DOHH2 (cell line): ENCODE data around the gene EIPR1.

Source experiments
- H3F3A ChIP-seq: fragments of 200-600 bp; sonication (generic), shearing (Covaris generic); 2 replicates; pipeline ENCODE4 v1.6.0; 2016; ENCODE audit warnings: antibody characterized with exemption, mild to moderate bottlenecking; ENCODE audit not compliant: control insufficient read depth, insufficient read depth
- H3K27ac ChIP-seq: fragments of 200-600 bp; sonication (generic); 2 replicates; pipeline ENCODE4 v1.5.1; 2014; ENCODE audit warnings: low read depth, mild to moderate bottlenecking, low read length, moderate library complexity
- H3K27me3 ChIP-seq: fragments of 200-600 bp; sonication (generic); 2 replicates; pipeline ENCODE4 v1.6.1; 2014; ENCODE audit warnings: mild to moderate bottlenecking, low read length, mixed read lengths; ENCODE audit not compliant: control insufficient read depth
- H3K36me3 ChIP-seq: fragments of 200-600 bp; sonication (generic); 2 replicates; pipeline ENCODE4 v1.6.1; 2014; ENCODE audit warnings: mild to moderate bottlenecking, low read length, moderate library complexity, mixed read lengths; ENCODE audit not compliant: control insufficient read depth
- H3K4me1 ChIP-seq: fragments of 200-600 bp; sonication (generic); 2 replicates; pipeline ENCODE4 v1.6.1; 2014; ENCODE audit warnings: mild to moderate bottlenecking, low read length, mixed read lengths; ENCODE audit not compliant: control insufficient read depth
- H3K4me2 ChIP-seq: fragments of 200-600 bp; sonication (generic); 2 replicates; pipeline ENCODE4 v1.6.0; 2014; ENCODE audit warnings: mild to moderate bottlenecking, low read length, moderate library complexity
- H3K4me3 ChIP-seq: fragments of 200-600 bp; sonication (generic); 2 replicates; pipeline ENCODE4 v1.5.1; 2014; ENCODE audit warnings: mild to moderate bottlenecking, low read length, mixed read lengths
- H3K79me2 ChIP-seq: fragments of 200-600 bp; sonication (generic); 2 replicates; pipeline ENCODE4 v1.6.1; 2014; ENCODE audit warnings: mild to moderate bottlenecking, low read length, mixed read lengths; ENCODE audit not compliant: control insufficient read depth
- H3K9me2 ChIP-seq: fragments of 200-600 bp; sonication (generic); replicated peaks from 2 replicates; pipeline ENCODE4 v1.6.1; 2014; ENCODE audit warnings: mild to moderate bottlenecking, low read length, mixed read lengths; ENCODE audit not compliant: control insufficient read depth
- H3K9me3 ChIP-seq: fragments of 200-600 bp; sonication (generic); 2 replicates; pipeline ENCODE4 v1.6.1; 2014; ENCODE audit warnings: antibody characterized with exemption, low read length, mixed read lengths; ENCODE audit not compliant: control insufficient read depth, insufficient read depth
- H4K20me1 ChIP-seq: fragments of 200-600 bp; sonication (generic); 2 replicates; pipeline ENCODE4 v1.6.0; 2014; ENCODE audit warnings: low read depth, mild to moderate bottlenecking, antibody characterized with exemption, low read length, moderate library complexity; ENCODE audit not compliant: control insufficient read depth, insufficient read depth
- CTCF ChIP-seq: fragments of 200-600 bp; sonication (generic); IDR thresholded peaks from one replicate; pipeline ENCODE4 v1.5.1; 2014; ENCODE audit warnings: antibody characterized with exemption, mild to moderate bottlenecking, low read depth, low read length; ENCODE audit not compliant: poor library complexity, severe bottlenecking
- EZH2phosphoT487 ChIP-seq: fragments of 200-600 bp; sonication (generic); IDR thresholded peaks from 2 replicates; pipeline ENCODE4 v1.6.1; 2017; ENCODE audit warnings: borderline replicate concordance, mild to moderate bottlenecking, antibody characterized with exemption, low read length, moderate library complexity, mixed read lengths

EIPR1 gene

GRCh38 chr2:3198119-3198518 lies 179.5 kb downstream of the EIPR1 start:
- Histone ChIP-seq H3K36me3 (peaks cover 11% of the 10 kb centered on the region), H3K4me2 (peak overlapping the region; percentile 36; the same call in 1 of the 2 replicates), H3K79me2 (no peaks in the 10 kb centered on the region), H4K20me1 (no peaks in the 10 kb centered on the region), H3K9me3 (no peaks in the 10 kb centered on the region), H3K4me3 (0 out of 2 replicates have a peak overlapping the region, but pooled peaks have one; percentile 28), H3K27ac (no peak overlapping the region), H3K4me1 (peaks cover 2% of the 10 kb centered on the region; the same call in 1 of the 2 replicates), H3K27me3 (no peaks in the 10 kb centered on the region), H3F3A (no peaks in the 10 kb centered on the region), H3K9me2 (no peaks in the 10 kb centered on the region)
- no peak for TF ChIP-seq EZH2phosphoT487
- TF ChIP-seq CTCF = peak; percentile 60

GRCh38 chr2:3197308-3197707 lies 180.3 kb downstream of the EIPR1 start:
- H3K36me3 ChIP-seq = peaks cover 16% of the 10 kb centered on the region
- H4K20me1 ChIP-seq = no peaks in the 10 kb centered on the region
- H3K9me3 ChIP-seq = no peaks in the 10 kb centered on the region
- no peaks in the 10 kb centered on the region for H3K9me2 ChIP-seq
- TF ChIP-seq EZH2phosphoT487 (no peak), CTCF (no peak)
- H3K27ac ChIP-seq = no peak overlapping the region
- H3F3A ChIP-seq = no peaks in the 10 kb centered on the region
- no peaks in the 10 kb centered on the region for H3K27me3 ChIP-seq
- no peaks in the 10 kb centered on the region for H3K79me2 ChIP-seq
- peaks cover 2% of the 10 kb centered on the region; the same call in 1 of the 2 replicates for H3K4me1 ChIP-seq
- no peak overlapping the region for H3K4me3 ChIP-seq
- H3K4me2 ChIP-seq = no peak overlapping the region

- Histone ChIP-seq H3K4me3 (no peak overlapping the region), H3K27me3 (no peaks in the 10 kb centered on the region), H3K36me3 (peaks cover 16% of the 10 kb centered on the region), H3K27ac (no peak overlapping the region), H3K9me3 (no peaks in the 10 kb centered on the region), H3K9me2 (no peaks in the 10 kb centered on the region), H3K79me2 (no peaks in the 10 kb centered on the region), H3F3A (no peaks in the 10 kb centered on the region), H4K20me1 (no peaks in the 10 kb centered on the region), H3K4me1 (peaks cover 2% of the 10 kb centered on the region; the same call in 1 of the 2 replicates), H3K4me2 (no peak overlapping the region)
- TF ChIP-seq CTCF (no peak), EZH2phosphoT487 (no peak)
Observed at GRCh38 chr2:3196716-3197115, 180.9 kb downstream of the EIPR1 start.
